NCI-H2196 (cell line): Measurements from ENCODE around the gene WDR75.
"Not testable (repeated sequence)": the region's sequence is repeated elsewhere in the genome, so short reads cannot be mapped to it uniquely, and the experiment has no call there.

Source experiments
- DNase-seq: peaks from one replicate; lab custom pipeline; 2025; ENCODE audit not compliant: unreplicated experiment; lab: John Stamatoyannopoulos, UW

Gene WDR75

DNA sequence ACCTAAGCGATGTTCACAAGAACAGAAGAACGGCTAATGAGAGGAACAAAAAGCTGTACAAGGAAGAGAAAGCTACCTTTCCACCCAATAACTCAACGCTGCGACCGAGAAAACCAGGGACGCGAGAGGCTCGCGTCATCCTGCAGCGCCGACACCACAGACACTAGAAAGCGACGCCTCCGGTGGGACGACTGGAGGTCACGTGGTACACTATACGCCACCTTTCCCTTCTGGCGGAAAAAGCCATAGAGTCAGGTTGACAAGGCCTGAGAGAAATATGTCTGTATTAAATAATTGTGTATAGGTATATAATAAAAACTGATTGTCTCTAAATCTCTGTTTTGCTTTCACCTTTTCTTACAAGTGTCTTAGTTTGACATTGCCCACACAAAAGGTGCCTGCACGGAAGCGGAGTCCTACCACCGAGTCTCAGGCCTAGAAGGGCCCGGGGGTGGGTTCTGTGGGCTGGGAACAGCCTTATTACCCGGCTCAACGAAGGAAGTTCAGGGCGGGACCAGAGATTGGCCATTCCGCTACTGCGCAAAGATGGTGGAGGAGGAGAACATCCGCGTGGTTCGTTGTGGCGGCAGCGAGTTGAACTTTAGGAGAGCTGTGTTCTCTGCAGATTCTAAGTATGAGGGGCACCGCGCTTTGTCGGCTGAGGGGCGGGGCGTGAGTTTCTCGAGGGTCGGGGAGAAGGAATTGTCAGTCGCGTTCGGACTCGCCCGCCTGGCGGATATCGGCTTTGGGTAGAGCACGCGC is at the start of gene WDR75:
TSS of gene WDR75 (plus strand) at position 528 of the 762 bp plus-strand sequence. CDS start at position 547, 19 bp downstream.
- DNase-seq: peak; percentile 94

DNA sequence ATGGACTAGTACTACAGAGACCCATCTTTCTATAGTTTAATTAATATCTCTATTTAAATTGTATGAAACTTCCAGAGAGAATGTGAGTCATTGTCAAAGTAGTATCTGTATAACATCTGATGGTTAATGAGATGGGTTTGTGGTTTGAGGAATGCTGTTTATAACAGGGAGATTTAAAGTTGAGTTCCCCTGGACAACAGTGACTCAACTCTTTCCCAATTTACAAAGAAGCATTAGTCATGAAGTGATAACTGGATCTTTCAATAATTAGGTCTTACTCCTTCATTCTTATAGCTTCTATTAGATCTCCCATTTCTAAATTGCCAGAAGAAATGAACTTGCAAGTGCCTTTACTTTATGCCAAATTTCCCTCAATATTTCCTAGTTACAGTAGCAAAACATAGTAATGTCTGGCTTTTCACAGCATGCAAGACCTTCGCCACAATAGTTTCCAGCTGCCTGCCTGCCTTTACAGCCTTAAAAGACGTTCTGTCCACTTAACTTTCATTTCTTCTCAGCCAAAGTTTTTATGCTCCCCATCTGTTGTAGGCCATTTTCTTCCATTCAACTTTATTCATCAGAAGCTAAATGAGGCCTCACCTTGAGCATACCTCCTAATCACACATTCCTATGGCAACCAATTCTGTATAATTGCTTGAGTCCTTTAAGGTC is 47.7 kb upstream of the WDR75 start:
- no peak for DNase-seq

DNA sequence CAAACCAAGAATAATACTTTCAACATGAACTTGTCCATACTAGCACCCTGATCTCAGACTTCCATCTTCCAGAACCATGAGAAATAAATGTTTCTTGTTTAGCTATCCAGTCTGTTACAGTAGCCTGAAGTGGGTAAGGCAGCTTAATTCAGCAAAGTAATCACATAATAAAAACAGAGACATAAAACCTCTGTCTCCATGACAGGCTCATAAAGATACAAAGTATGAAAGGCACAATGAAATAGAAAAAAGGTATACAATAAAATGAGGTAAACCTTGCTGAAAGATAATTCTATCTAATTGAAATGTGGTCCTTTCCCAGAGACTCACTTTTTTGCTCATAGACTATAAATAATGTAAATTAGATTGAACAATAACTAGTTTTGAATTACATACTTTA is 46.7 kb upstream of the WDR75 start:
- no peak for DNase-seq

DNA sequence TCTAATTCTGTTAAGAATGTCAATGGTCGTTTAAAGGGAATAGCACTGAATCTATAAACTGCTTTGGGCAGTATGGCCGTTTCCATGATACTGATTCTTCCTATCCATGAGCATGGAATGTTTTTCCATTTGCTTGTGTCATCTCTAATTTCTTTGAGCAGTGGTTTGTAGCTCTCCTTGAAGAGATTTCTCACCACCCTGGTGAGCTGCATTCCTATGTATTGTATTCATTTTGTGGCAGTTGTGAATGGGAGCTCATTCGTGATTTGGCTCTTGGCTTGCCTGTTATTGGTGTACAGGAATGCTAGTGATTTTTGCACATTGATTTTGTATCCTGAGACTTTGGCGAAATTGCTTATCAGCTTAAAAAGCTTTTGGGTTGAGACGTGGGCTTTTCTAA is 38.3 kb upstream of the WDR75 start:
- DNase-seq: no peak

DNA sequence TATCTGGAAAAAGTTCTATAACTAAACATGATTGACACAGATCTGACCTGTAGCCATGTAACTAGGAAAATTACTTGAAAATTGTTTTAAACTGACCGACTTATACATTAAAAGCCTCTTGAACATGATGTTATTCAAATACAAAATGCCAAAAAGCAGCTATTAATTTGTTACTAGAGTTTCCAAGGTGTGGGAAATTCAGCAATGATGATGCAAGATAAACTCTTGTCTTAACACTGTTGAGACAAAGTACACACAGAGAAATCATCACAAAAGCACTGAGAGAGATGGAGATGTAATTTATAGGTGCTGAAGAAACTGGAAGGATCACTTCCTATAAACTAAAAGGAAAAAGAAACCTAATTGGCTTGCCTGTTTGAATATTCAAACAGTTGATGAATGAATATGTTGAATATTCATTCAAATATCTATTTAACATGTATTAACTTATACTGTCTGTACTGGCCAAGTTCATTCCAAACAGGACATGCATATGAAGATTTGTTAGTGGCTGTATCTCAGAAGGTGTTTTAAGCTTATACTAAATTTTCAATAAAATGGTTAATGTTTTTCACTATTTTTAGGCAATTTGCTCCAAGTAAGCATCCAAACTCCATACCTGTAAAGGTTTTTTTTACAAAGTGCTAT is 34.6 kb upstream of the WDR75 start:
- DNase-seq: no peak

DNA sequence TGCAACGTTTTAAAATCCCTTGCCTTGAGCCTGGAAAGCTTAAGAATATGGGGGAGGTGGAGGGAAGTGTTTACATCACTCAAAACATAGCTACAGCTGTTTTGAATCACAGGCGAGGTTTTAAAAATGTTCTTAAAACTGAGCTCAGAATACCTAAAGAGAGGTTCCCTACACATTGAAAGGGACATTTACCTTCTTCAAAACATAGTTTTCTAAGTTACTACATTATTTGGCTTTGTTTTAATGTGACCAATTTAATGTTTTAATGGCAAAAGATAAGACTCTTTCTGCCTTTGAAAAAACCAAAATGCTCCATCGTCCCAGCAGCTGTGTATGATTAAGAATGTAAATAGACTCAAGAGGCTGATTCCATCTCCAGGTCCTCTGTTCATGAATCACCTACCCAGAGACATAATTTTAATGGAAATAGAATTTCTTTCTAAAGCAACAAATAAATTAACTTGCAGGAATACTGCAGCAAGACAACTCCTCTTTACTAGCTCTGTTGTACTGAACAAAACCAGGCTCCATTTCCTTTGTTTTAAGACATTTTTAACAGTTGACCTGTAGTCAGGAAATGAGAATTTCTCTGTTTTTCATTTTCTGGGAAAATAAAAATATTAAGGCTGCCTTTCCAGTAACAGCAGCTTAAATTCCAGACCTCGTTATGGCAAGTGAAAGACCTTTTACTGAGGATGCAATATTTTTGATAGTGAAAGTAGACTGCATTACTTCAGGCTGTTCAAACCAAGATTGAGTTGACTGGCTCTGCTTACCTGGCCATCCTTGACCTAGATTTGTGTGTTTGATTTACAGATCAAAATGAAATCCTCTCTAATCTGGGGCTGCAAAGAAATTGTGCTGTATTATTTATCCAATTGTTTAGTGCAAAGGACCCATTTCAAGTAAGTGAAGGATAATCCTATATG is 33.7 kb upstream of the WDR75 start:
- DNase-seq: no peak

DNA sequence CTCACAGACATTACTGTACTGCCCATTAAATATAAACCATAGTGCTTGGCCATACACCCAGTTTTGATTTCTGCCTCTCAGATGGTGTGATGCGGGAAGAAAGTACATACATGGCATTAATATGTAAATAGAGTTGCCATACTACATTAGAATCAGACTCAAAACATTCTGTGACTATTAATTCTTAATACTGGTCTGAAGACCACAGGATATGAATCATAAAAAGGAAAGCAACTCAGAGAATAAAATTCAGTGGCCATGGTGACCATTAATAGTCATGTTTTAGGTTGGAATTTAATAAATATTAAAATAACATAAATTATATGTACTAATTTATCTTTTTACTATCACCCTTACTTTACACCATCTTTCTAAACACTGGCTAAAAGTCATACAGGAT is 33.0 kb upstream of the WDR75 start:
- DNase-seq: no peak

DNA sequence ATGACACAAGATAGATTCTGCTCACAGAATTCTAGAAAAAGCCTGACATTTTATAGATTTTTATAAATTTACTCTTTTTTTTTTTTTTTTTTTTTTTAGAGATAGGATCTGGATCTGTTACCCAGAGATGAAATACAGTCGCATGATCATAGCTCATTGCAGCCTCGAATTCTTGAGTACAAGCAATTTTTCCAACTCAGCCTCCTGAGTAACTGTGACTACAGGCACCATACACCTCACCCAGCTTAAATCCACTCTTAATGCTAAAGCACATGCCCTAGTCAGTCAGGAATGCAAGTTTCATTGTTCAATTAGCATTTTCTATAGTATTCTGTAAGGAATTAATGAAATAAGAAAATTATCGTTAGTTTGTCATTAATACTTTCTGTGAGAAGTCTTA is 32.1 kb upstream of the WDR75 start:
- DNase-seq: no peak

DNA sequence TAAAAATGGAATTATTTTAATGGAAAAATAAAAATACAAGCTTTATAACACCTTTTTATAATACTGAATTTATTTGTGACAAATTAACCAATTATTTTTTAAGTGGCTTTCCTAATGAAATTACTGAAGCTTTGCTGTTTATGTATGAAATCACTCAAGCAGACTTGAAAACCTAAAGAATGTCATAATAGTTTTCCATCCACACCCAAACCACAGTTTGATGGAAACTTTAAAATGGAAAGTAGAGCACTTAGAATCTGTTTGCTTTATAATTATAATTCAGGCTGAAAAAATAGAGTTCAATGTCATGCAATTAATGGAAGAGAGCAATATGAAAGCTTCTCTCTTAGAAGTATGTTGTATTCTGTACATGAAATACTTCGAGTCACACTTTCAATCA is 31.6 kb upstream of the WDR75 start:
- no peak for DNase-seq

DNA sequence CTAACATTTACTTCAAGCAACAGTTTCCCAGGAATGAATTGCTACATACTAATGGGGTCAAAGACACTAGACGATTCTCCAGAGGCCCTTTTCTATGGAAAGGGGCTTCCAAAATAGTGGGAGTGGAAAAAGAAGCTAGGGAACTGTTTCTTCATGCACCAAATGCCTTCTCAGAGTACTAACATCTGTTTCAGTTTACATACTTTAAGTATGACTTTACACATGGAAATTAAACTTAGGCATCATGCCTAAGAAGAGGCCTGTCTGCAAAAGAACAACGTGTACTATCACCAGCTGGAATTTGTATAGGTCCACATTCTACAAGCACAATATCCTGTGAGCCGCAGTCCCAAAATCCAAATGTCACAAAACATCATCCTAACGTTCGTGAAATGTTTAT is 29.4 kb upstream of the WDR75 start:
- no peak for DNase-seq

DNA sequence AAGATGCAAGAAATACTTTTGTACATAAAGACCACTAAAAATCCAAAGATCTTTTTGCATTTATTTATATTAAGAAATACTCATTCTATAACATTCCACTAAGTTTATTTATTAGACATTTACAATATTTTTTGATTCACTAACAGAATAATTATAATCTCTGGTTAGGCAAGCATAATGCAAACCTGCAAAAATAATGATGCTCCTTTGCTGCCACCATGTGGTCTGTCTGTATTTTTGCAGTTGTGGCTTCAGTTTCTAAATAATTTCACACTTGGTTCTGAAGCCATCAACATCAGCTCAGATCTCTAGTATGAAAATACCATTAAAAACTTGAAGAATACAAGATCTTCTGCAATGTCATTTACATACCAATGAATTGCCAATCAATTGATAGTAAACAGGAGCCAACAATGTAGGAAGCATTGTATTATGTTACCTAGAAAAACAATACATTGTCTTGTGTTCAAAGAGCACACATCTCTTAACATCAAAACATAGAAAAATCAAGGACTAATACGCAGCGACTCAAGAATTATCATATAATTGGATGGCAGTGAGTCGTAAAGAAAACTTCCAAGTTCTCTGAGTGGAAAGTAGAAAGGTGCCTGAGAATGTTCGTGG is 28.8 kb upstream of the WDR75 start:
- peak; percentile 34 for DNase-seq

DNA sequence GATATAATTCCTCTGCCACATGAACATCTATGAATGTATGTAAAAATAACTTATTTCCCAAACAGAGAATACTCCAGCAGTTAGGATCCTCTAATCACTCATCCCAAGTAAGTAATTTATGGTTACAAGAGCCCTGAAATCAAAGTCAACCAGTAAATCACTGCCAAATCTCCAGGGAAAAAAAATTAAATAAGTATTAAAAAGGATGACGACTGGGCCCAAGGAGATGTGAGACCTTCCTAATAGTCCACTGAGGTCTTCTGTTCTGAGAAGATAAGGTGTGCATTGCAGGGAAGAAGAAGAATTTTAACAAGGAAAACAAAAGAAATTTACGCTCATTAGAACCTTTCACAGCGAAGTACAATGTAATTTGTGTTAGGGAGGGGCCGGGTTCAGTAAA is 28.0 kb upstream of the WDR75 start:
- DNase-seq: no peak

DNA sequence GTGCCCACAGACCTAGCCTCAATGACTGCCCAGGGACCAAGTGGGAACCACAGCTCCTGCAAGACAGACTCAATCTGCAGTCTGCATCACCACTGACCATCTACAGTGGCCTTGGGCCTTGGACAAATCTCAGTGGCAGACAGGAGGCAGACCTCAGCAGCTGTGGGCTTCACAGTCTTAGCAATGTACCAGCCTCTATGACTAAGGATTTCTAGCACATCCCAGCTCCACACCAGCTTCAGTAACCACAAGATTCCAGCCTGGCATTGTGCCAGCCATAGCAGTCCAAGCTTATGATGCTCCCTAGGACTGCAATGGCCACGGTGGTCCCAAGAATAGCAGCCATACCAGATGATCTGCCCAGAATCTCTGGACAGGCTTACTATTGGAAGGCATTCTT is 19.6 kb upstream of the WDR75 start:
- DNase-seq: peak; percentile 3

DNA sequence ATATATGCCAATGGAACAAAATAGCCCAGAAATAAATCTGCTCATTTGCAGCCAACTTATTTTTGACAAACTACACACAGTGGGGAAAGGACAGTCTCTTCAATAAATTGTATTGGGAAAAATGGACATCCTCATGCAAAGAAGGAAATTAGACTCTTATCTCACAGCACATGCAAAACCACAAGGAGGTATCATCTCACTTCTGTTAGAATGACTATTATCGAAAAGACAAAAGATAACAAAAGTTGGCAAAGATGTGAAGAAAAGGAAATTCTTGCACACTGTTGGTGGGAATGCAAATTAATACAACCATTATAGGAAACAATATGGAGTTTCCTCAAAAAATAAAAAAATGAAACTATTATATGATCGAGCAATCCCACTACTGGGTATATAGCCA is 16.3 kb upstream of the WDR75 start:
- no peak for DNase-seq

DNA sequence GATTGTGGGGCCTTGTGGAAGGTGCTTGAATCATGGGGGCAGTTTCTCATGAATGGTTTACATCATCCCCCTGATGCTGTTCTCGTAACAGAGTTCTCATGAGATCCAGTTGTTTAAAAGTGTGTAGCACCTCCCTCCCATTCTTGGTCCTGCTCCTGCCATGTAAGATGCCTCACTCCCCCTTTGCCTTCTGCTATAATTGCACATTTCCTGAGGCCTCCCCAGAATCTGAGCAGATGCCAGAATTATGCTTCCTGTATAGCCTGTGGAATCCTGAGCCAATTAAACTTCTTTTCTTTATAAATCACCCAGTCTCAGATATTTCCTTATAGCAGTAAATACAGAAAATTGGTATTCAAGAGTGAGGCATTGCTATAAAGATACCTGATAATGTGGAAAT is 15.6 kb upstream of the WDR75 start:
- DNase-seq: no peak

DNA sequence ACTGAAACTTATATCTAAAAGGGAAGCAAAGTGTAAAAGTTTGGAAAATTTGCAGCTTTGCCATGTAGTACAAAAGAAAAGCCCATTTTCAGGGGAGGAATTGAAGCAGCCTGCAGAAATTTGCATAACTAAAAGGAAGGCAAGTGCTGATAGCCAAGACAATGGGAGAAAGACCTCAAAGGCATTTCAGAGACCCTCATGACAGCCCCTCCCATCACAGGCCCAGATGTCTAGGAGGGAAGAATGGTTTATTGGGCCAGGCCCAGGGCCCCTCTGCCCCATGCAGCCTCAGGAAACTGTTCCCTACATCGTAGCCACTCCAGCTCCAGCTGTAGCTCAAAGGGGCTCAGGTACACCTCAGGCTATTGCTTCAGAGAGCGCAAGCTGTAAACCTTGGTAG is 14.4 kb upstream of the WDR75 start:
- DNase-seq: no peak

DNA sequence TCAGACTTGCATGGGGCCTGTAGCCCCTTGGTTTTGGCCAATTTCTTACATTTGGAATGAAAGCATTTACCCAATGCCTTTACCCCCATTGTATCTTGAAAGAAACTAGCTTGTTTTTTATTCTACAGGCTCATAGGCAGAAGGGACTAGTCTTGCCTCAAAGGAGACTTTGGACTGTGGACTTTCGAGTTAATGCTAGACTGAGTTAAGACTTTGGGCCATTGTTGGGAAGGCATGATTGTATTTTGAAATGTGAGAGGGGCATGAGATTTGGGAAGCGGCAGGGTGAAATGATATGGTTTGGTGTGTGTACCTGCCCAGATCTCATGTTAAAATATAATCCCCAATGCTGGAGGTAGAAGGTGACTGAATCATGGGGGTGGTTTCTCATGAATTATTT is 13.4 kb upstream of the WDR75 start:
- no peak for DNase-seq

DNA sequence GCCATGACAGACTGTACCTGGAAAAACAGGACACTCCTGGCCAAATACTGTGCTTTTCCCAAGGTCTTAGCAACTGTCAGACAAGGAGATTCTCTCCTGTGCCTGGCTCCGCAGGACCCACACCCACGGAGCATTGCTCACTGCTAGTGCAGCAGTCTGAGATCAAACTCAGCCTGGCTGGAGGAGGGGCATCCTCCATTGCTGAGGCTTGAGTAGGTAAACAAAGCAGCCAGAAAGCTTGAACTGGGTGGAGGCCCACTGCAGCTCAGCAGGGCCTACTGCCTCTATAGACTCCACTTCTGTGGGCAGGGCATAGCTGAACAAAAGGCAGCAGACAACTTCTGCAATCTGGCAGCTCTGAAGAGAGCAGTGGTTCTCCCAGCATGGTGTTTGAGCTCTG is 10.8 kb upstream of the WDR75 start:
- not testable (repeated sequence) for DNase-seq

DNA sequence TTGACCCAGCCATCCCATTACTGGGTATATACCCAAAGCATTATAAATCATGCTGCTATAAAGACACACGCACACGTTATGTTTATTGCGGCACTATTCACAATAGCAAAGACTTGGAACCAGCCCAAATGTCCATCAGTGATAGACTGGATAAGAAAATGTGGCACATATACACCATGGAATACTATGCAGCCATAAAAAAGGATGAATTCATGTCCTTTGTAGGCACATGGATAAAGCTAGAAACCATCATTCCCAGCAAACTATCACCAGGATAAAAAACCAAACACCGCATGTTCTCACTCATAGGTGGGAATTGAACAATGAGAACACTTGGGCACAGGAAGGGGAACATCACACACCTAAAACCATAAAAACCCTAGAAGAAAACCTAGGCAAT is 5.5 kb upstream of the WDR75 start:
- DNase-seq: not testable (repeated sequence)

DNA sequence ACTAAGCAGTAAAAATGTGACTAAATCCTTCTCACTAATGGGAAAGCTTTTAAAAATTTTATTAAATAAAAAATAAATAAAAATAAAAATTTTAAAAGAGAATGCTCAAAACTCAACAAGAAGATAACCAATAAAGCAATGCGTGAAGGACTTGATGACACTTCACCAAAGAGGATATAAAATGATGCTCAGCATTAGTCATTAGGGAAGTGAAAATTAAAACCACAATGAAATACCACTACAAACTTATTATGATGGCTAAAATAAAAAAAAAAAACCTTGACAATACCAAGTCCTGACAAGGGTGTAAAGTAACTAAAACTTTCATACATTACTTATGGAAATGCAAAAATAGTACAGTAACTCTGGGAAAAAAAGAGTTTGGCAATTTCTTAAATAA is 3.3 kb upstream of the WDR75 start:
- no peak for DNase-seq

DNA sequence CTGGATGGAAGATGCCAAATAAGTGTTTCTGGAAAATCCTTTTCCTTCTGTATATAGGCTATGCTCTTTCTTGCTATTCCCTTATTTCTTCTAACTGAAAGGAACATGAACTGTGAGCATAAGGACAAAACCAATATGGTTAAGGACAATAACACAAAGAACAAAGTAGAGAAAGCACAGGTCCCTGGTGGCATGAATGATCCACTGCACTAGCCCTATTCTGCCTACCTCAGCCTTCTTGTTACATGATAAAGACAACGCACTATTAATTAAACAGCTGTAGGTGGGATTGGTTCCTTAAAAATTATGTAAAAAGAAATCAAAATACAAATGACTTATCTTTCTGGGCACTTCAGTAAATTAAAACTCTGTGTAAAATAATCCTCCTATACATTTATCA is 1.9 kb upstream of the WDR75 start:
- DNase-seq: no peak
